HL-60/S4 treated with phorbol 12-myristate 13-acetate at 8.2 ng/mL for 4 days and 3 days (cell line): Measurements from ENCODE around the gene KIRREL2.

Experiments
- in situ Hi-C: fragments of 300-500 bp; cut with MboI; formaldehyde crosslinking; loops from 2 replicates; pipeline ENCODE4 v1.15.0; 2022; ENCODE audit warnings: low sequenced_read_pairs

Gene KIRREL2

GRCh38 chr19:35913589-35913988, 56.9 kb downstream of the KIRREL2 start:
- in situ Hi-C loops, result no loop called here

GRCh38 chr19:35915443-35915842, 58.7 kb downstream of the KIRREL2 start:
- in situ Hi-C loops, result no loop called here
